ENCODE data around the gene PIP5K1A. TPM values are rescaled to one million over a fixed set of nuclear protein-coding genes. Genes with fewer than 3 reads are reported as not detected.

PIP5K1A gene
- 10 to 100 TPM; 16.7 to 32.0 TPM for total RNA-seq
- polyA plus RNA-seq = 10 to 100 TPM in 1 of 2 donors, 1 to 10 TPM in 1; 4.0 to 10.4 TPM

- Histone ChIP-seq H3K9me3 (ENCODE audit: control insufficient read depth in 4 of 4, low read length in 3 of 4) (no peaks in the 10 kb centered on the region), H3K4me1 (ENCODE audit: control insufficient read depth in 4 of 4, insufficient read depth in 4 of 4, low read length in 3 of 4) (peaks cover 3 to 24% (median 12%) of the 10 kb centered on the region in 4 donors), H3K9ac (ENCODE audit: low read depth in 1 of 2, low read length in 2 of 2) (peak within 1 kb of the TSS; percentile 80 to 84), H3K4me3 (ENCODE audit: low read depth in 1 of 3, low read length in 3 of 3) (peak within 1 kb of the TSS; percentile 89 to 100 (median 96)), H3K27me3 (ENCODE audit: control insufficient read depth in 4 of 4, insufficient read depth in 4 of 4, low read length in 3 of 4) (no peaks in the 10 kb centered on the region), H3K36me3 (ENCODE audit: control insufficient read depth in 4 of 4, insufficient read depth in 3 of 4, low read depth in 1 of 4, low read length in 3 of 4) (peaks cover 0 to 6% (median 3%) of the 10 kb centered on the region in 4 donors), H3K27ac (ENCODE audit: low read depth in 1 of 2, low read length in 2 of 2) (peak within 1 kb of the TSS; percentile 61 to 90)
- under 1% methylated on average over 60 of the region's 60 CpGs for WGBS
- TF ChIP-seq ZBTB33 (IDR thresholded peaks at IDR 0.05) = peak; percentile 87
- TF ChIP-seq TAF1 (conservative IDR thresholded peaks at IDR 0.05) = peak; percentile 63
- TF ChIP-seq FOXA1 (IDR thresholded peaks at IDR 0.05) = no peak
- peak in 1 of 2 donors; percentile 40 for TF ChIP-seq GABPA (IDR thresholded peaks at IDR 0.05 in 1 of 2, conservative IDR thresholded peaks at IDR 0.05 in 1 of 2)
- TF ChIP-seq HNF4A (conservative IDR thresholded peaks at IDR 0.05) = peak; percentile 40 to 73
- peak; percentile 82 for TF ChIP-seq YY1 (IDR thresholded peaks at IDR 0.05)
- TF ChIP-seq REST (IDR thresholded peaks at IDR 0.05) = peak; percentile 55
- TF ChIP-seq ATF3 (IDR thresholded peaks at IDR 0.05) = no peak
- TF ChIP-seq FOXA2 (IDR thresholded peaks at IDR 0.05) = no peak
- no peak for TF ChIP-seq HNF4G (IDR thresholded peaks at IDR 0.05)
- TF ChIP-seq SP1 (IDR thresholded peaks at IDR 0.05) = peak; percentile 71
- no peak for TF ChIP-seq CTCF (IDR thresholded peaks at IDR 0.05; ENCODE audit: low read depth, low read length, missing input control)
- TF ChIP-seq JUND (IDR thresholded peaks at IDR 0.05) = no peak
- peak; percentile 19 to 24 for TF ChIP-seq RAD21 (IDR thresholded peaks at IDR 0.05)
- peak; percentile 60 to 68 for TF ChIP-seq EGR1 (IDR thresholded peaks at IDR 0.05; ENCODE audit: low read depth in 2 of 2)
- TF ChIP-seq MAX (IDR thresholded peaks at IDR 0.05) = peak; percentile 81
- TF ChIP-seq NR2F2 (IDR thresholded peaks at IDR 0.05) = peak; percentile 70
- TF ChIP-seq RXRA (IDR thresholded peaks at IDR 0.05) = peak; percentile 63 to 72
- peak; percentile 97 for DNase-seq (ENCODE audit: low spot score)
Measured at GRCh38 chr1:151198254-151199127, at the start of gene PIP5K1A. PIP5K1A (plus strand) TSS chr1:151198552; CDS start chr1:151198997, 445 bp downstream.

Data from liver (tissue), 9 donors.